HEK293T (cell line): Measurements from ENCODE around the gene ATP6V0C.

Experiments used
- BHLHE40 ChIP-seq: fragments of 450-650 bp; IDR thresholded peaks from 2 replicates; pipeline ENCODE4 v1.6.1; 2016; ENCODE audit warnings: mild to moderate bottlenecking, moderate library complexity, borderline replicate concordance
- HDGF ChIP-seq: fragments of 450-650 bp; IDR thresholded peaks from 2 replicates; pipeline ENCODE4 v1.6.1; 2017; ENCODE audit warnings: antibody characterized with exemption, borderline replicate concordance
- SP1 ChIP-seq: fragments of 450-650 bp; IDR thresholded peaks from 2 replicates; pipeline ENCODE4 v1.6.1; 2017

DNA sequence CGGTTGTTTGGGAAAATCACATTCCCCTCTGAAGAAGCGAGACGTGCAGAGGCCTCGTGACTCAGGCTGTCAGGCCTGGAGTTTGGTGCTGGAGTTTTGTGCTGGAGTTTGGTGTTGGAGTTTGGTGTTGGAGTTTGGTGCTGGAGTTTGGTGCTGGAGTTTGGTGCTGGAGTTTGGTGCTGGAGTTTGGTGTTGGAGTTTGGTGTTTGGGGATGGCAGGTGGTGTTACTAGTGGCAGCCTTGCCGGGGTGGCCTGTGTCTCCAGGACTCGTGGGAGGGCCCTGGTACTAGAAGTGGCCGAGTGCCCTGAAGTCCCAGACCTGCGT is 26.3 kb upstream of the ATP6V0C start:
- TF ChIP-seq SP1 = no peak
- no peak for TF ChIP-seq HDGF
- TF ChIP-seq BHLHE40 = no peak
